Activated naive CD8-positive, alpha-beta T cell (primary cell): ENCODE measurements around the gene NKIRAS1.
"Not testable (repeated sequence)": the region's sequence is repeated elsewhere in the genome, so short reads cannot be mapped to it uniquely, and the experiment has no call there.

Experiments used
- H3K27ac Mint-ChIP-seq: one replicate; pipeline ENCODE4 v1.8.0; 2021; ENCODE audit warnings: mixed read lengths
- H3K27me3 Mint-ChIP-seq: one replicate; pipeline ENCODE4 v1.8.0; 2021; ENCODE audit warnings: mixed read lengths
- H3K36me3 Mint-ChIP-seq: one replicate; pipeline ENCODE4 v1.8.0; 2021; ENCODE audit warnings: mixed read lengths
- H3K4me1 Mint-ChIP-seq: one replicate; pipeline ENCODE4 v1.8.0; 2021; ENCODE audit warnings: low read depth, mixed read lengths
- H3K4me3 Mint-ChIP-seq: one replicate; pipeline ENCODE4 v1.8.0; 2021; ENCODE audit warnings: mild to moderate bottlenecking, mixed read lengths
- H3K9me3 Mint-ChIP-seq: one replicate; pipeline ENCODE4 v1.8.0; 2021; ENCODE audit warnings: low read depth, mixed read lengths

NKIRAS1 gene

DNA sequence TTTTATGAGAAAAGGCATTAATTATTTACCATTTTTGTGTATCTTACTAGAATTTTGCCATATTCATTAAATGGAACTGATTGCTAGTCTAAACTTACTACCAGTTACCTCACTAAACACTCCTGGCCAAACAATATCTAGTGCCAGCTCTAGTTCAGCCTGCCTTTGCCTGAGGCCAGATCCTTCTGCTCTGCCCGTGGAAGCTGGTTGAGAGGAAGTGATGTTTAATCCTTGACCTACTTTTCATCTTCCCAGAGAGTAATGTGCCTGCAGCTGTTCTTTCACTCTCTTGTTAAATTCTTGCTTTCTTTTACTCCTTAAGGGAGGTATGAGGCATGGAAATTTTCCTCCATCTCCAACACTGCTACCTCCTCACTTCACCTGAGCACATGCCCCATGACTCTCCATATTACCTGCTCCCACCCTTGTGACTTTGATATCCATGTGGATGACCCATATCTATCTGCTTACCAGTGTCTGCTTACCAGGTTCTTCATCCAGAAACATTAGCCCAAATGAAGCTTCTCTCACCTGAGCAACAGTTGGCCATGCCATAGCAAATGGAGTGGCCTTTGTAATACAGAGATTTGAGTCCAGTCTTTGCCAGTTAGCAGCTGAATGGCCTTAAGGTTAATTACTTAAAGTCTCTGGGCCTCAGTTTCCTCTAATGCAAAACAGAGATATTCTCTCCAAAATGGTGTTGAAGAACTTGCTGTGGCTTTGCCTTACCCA is 57.6 kb downstream of the NKIRAS1 start:
- no peak overlapping the region for H3K4me3 Mint-ChIP-seq
- no peaks in the 10 kb centered on the region for H3K9me3 Mint-ChIP-seq
- peaks cover 4% of the 10 kb centered on the region for H3K36me3 Mint-ChIP-seq
- peaks cover 57% of the 10 kb centered on the region for H3K4me1 Mint-ChIP-seq
- H3K27ac Mint-ChIP-seq: peak overlapping the region; percentile 25
- H3K27me3 Mint-ChIP-seq: no peaks in the 10 kb centered on the region

GRCh38 chr3:23856286-23856685 is 60.5 kb downstream of the NKIRAS1 start:
- Mint-ChIP-seq H3K36me3 (peaks cover 12% of the 10 kb centered on the region), H3K27me3 (no peaks in the 10 kb centered on the region), H3K27ac (no peak overlapping the region), H3K9me3 (peaks cover 4% of the 10 kb centered on the region), H3K4me1 (peaks cover 50% of the 10 kb centered on the region), H3K4me3 (no peak overlapping the region)

GRCh38 chr3:23849462-23849861 is 67.3 kb downstream of the NKIRAS1 start:
- H3K27me3 Mint-ChIP-seq, H3K9me3 Mint-ChIP-seq, H3K27ac Mint-ChIP-seq, H3K4me3 Mint-ChIP-seq: not testable (repeated sequence)
- peaks cover 18% of the 10 kb centered on the region for H3K36me3 Mint-ChIP-seq
- peaks cover 15% of the 10 kb centered on the region for H3K4me1 Mint-ChIP-seq

GRCh38 chr3:23845326-23846216 is 71.2 kb downstream of the NKIRAS1 start:
- Mint-ChIP-seq H3K4me1 (peaks cover 31% of the 10 kb centered on the region), H3K4me3 (no peak overlapping the region), H3K27me3 (no peaks in the 10 kb centered on the region), H3K36me3 (peaks cover 9% of the 10 kb centered on the region), H3K9me3 (no peaks in the 10 kb centered on the region), H3K27ac (no peak overlapping the region)

GRCh38 chr3:23843869-23844268 is 72.9 kb downstream of the NKIRAS1 start:
- Mint-ChIP-seq H3K27me3 (no peaks in the 10 kb centered on the region), H3K36me3 (peaks cover 7% of the 10 kb centered on the region), H3K9me3 (no peaks in the 10 kb centered on the region), H3K27ac (no peak overlapping the region), H3K4me1 (peaks cover 43% of the 10 kb centered on the region), H3K4me3 (no peak overlapping the region)
